HL-60/S4 (cell line): Measurements from ENCODE around the gene LCAT.

Experiments
- in situ Hi-C: fragments of 300-500 bp; cut with MboI; formaldehyde crosslinking; loops from 2 replicates; pipeline ENCODE4 v1.14.3; 2022; ENCODE audit warnings: low sequenced_read_pairs

Gene LCAT

DNA sequence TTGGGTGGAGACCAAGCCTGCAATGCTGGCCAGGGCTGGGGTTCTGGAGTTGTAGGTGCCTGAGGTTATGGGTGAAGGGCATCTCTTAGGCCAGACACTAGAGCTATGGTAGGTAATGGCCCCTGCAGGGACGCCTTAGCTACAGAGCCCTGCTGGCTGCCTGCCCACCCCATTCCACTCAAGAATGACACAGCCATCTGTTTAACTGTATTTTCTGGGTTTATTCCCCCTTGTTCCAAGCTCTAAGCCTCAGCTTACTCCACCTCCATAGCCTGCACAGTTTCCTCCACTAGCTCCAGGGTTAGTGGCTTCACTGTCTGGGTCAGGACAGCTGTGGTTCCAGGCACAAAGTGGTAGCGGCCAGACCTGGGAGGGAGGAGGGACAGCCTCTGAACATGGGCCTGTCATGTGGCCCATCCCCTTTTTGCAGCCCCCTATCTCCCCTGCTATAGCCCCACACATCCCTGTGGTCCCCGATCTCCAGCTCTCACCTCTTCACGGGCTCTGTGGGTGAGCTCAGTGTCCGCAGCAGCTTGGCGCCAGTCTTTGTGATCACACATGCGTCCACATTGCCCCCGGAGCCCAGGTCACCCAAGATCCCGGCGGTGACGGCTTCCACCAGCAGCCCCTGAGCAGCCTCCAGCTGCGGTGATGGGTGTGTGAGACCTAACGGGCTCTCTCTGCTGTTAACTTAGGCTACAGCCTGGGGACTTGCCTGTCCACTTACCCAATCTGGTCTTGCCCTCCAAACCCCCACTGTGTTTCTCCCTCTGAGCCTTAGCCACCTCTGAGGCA lies 9.4 kb downstream of the LCAT start:
- in situ Hi-C loops, result loop anchor here (10.0 kb wide), 1 partner anchor 270 kb away; the partner anchor contains the start of genes ACD, C16orf86, ENKD1 and PARD6A

DNA sequence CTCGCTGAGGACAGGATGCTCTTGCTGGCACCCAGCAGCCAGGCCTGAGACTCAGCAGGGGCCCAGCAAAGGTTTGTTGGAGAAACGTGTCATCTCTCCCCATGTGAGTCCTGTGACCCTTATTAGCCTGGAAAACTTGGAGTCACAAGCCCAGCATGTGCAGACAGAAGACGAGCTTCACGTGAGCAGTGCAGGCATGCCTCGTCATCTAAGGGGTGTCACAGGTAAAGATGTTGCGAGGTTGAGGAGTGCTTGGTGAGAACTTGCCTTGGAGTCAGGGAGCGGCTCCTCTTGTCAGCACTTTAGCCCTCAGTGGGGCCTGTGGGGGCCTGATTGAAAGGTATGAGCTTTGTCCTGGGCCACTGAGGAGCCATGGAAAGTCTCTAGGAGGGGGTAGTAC lies 10.1 kb downstream of the LCAT start:
- in situ Hi-C loops, result loop anchor here (10.0 kb wide), 1 partner anchor 269 kb away; the partner anchor contains the start of genes ACD, C16orf86, ENKD1 and PARD6A

DNA sequence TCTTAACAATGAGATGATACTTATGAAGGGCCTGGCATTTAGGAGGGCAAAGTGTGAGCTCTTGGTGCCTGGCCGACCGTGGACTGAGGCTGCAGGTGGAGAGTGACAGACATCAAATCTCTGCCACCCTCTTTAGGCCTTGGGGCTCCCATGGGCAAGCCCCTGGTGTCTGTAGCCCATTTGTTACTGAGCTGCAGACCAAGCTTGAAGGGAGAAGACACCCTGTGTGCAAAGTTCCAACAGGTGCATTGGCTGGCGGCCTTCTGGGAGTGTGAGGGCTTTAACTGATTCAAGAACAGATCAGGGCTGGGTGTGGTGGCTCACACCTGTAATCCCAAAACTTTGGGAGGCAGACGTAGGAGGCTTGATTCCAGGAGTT lies 11.5 kb downstream of the LCAT start:
- in situ Hi-C loops, result loop anchor here (10.0 kb wide), 1 partner anchor 268 kb away; the partner anchor contains the start of genes ACD, C16orf86, ENKD1 and PARD6A

DNA sequence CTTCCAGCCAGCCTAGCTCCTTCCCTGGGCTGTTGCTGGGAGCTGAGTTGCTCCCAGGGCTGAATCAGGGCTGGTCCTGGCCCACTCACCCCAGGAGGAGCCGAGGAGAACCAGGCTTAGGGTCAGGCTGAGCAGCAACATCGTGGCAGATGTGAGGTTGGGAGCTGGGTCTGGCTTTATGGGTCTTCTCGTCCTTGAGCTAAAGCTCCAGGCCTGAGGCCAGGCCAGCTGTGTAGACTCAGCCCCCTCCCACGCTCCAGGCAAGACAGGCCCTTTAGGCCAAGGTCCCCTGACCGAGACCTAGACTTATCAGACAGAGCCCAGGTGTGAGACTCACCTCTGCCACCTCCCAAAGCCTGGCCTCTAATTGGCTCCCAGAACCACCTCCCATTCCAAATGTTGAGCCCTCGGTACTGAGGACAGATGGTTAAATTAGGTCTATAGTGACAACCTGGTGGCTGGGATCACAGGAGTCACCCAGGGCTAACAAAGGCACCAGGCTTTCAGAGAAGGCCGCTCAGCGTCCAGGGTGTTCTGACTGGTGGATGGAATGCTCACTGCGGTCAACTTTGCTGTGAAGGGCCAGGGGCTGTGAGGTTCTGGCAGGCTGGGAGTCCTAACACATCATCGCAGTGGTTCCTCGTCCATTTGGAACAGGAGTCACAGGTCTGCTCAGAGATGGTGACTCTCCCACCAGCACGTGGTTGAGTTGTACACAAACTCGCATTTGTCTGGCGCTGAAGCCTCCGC lies 12.0 kb downstream of the LCAT start, which contains the start of gene CTRL:
TSS of gene CTRL (minus strand) at position 151 of the 750 bp plus-strand sequence. CDS start at position 141, 10 bp downstream.
- in situ Hi-C loops, result loop anchor here (10.0 kb wide), 1 partner anchor 267 kb away; the partner anchor contains the start of genes ACD, C16orf86, ENKD1 and PARD6A

DNA sequence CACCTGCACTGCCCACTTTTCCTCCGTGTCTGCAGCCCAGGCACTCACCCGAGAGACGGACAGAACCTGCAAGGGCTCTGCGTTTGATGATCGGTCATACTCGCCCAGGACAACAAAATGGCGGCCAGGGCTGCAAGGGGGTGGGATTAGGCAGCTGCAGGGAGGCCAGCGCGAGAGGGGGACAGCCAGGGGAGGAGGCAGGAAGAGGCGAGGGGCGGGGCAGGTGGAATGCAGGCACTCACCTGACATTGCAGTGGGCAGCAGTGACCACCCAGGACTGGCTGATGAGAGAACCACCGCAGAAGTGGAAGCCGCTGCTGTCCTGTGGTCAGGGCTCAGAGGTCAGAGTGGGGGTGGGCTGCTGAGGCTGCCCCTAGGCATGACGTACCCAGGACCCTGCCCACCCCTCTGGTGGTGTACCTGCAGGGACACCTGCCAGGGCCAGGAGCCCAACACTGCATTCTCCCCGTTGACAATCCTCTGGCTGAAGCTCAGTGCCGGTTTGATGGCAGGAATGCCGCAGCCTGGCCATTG lies 13.2 kb downstream of the LCAT start:
- in situ Hi-C loops, result loop anchor here (10.0 kb wide), 1 partner anchor 266 kb away; the partner anchor contains the start of genes ACD, C16orf86, ENKD1 and PARD6A

DNA sequence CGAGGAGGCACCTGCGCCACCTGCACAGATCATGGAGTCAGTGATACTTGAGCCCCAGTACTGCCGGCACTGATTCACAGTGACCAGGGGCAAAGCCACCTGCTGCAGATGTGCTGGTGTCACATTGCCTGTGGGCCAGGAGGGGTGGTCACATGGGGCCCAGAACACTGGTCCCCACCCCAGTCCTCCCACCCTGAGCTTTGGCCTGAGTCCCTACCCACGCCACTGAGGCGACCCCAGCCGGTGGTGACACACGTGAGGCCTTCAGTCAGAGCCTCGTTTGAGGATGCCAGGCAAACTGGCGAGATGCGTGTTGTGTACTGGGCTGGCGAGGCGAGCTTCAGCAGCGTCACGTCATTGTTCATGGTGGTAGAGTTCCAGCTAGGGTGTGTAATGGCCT lies 13.7 kb downstream of the LCAT start:
- in situ Hi-C loops, result loop anchor here (10.0 kb wide), 1 partner anchor 265 kb away; the partner anchor contains the start of genes ACD, C16orf86, ENKD1 and PARD6A

DNA sequence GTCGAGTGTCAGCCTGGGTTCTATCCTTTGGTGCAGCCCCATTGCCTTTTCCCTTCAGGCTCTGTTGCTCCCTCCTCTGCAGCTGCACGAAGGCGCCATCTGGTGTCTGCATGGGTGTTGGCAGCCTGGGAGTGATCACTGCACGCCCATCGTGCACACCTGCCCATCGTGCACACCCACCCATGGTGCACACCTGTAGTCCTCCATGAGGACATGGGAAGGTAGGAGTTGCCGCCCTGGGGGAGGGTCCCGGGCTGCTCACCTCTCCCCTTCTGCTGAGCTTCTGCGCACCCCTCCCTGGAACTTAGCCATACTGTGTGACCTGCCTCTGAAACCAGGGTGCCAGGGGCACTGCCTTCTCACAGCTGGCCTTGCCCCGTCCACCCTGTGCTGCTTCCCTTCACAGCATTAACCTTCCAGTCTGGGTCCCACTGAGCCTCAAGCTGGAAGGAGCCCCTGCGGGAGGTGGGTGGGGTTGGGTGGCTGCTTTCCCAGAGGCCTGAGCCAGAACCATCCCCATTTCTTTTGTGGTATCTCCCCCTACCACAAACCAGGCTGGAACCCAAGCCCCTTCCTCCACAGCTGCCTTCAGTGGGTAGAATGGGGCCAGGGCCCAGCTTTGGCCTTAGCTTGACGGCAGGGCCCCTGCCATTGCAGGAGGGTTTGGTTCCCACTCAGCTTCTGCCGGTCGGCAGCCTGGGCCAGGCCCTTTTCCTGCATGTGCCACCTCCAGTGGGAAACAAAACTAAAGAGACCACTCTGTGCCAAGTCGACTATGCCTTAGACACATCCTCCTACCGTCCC lies 15.2 kb downstream of the LCAT start:
- in situ Hi-C loops, result no loop called here

DNA sequence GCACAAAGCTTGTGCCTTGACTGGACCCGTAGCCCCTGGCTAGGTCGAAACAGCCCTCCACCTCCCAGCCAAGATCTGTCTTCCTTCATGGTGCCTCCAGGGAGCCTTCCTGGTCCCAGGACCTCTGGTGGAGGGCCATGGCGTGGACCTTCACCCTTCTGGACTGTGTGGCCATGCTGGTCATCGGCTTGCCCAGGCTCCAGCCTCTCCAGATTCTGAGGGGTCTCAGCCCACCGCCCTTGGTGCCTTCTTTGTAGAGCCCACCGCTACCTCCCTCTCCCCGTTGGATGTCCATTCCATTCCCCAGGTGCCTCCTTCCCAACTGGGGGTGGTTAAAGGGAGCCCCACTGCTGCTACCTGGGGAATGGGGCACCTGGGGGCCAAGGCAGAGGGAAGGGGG lies 15.8 kb downstream of the LCAT start:
- in situ Hi-C loops, result no loop called here

DNA sequence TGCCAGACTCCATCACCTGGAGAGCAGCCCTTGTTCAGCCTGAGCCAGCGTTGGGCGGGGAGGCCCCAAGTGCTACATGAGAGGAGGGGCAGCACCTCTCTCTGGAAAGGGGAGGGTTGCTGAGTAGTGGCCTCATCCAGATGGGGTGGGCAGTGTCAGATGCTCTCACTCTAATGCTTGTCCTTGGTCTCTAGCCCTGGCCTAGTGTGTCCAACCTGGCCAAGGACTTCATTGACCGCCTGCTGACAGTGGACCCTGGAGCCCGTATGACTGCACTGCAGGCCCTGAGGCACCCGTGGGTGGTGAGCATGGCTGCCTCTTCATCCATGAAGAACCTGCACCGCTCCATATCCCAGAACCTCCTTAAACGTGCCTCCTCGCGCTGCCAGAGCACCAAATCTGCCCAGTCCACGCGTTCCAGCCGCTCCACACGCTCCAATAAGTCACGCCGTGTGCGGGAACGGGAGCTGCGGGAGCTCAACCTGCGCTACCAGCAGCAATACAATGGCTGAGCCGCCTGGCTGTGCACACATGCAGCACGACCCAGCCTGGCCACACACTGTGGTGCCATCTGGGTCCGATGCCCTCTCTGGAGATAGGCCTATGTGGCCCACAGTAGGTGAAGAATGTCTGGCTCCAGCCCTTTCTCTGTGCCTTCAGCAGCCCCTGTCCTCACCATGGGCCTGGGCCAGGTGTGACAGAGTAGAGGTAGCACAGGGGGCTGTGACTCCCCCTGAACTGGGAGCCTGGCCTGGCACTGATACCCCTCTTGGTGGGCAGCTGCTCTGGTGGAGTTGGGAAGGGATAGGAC lies 16.6 kb downstream of the LCAT start:
- in situ Hi-C loops, result no loop called here

DNA sequence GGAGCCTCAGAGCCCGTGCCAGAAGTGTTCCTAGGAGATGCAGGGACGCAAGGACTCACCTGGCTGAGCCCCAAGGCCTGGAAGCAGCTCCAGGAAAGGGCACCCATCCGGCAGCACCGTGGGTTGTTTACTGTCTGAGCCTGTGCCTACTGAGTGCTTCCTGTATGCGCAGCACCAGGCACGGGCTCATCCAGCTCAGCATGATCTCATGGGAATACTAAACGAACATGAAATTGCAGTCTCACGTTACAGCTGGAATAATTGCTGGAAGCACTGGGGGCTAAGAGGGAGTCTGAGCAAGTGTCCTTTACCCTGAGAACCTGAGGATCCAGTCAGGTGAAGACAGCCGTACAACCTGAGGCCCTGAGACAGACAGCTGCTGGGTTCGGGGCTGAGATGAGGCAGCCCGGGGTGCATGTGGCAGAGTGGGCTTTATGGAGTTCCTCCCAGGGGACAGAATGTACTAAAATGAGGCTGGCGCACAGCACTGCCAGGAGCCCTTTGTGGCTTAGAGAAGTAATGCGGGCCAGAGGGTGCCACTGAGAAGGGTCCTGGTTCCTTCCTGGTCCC lies 17.7 kb downstream of the LCAT start:
- in situ Hi-C loops, result no loop called here

DNA sequence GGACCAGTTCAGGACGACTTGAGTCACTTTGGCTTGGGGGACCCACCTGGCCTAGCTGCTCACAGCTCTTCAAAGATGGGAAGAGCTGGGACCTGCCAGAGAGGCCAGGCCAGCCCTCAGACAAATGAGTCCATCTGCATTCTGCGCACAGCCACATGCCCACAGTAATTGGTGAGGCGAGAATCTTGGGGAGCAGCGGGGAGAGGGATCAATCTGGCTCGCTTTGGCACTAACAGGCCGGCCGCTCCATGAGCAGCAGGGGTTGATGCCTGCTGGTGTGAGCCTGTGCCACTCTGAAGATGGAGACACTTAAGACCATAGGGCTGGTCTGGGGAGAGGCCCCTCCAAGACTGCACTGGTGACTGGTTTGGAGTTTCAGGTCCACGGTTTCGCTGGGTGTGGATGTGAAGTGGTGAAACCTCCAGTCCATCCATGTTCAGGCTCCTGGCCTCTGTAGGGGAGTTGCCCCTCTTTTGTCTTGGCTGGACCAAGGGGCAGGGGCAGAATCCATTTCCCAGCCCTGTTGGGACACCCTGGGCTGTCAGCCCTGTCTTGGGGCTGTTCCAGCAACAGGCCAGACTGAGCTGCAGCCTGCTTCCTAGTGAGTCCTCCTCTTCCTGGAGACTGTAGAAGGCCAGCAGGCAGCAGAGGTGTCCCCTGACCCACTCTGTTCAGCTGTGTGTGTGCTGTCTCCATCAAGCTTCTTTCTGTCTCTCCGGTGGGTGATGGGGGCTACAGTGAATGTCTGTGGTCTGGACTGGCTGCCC lies 19.6 kb downstream of the LCAT start:
- in situ Hi-C loops, result no loop called here

DNA sequence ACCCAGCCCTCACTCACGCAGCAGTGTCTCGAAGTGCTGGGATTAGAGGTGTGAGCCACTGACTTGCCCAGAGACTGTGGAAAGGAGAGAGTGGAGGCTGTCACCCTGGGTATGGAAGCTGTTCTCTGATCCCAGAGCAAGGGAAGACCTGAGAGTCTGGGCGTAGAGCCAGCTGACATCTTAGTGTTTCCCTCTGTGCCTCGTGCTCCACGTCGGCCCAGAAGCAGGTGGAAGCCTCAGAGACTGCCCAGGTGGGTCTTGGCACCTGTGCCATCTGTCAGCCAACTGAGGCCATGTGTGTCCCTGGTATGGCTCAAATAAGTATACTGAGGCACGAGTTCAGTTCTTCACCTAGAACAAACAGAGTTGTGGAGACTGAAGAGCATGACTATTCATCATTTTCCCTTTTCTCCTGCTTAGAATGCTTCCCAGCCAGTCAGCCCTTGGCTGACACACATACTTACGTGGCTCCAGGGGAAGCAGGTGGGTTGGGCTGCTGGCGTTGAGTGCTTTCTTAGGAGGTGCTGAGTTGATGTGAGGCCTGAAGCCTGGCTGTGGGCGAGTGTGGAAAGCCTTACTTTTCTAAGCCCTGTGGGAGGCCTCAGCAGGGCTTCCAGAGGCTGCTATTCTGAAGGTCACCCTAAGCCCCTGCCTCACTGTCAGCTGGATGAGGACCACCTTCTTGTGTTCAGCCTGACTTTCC lies 20.4 kb downstream of the LCAT start:
- in situ Hi-C loops, result no loop called here

DNA sequence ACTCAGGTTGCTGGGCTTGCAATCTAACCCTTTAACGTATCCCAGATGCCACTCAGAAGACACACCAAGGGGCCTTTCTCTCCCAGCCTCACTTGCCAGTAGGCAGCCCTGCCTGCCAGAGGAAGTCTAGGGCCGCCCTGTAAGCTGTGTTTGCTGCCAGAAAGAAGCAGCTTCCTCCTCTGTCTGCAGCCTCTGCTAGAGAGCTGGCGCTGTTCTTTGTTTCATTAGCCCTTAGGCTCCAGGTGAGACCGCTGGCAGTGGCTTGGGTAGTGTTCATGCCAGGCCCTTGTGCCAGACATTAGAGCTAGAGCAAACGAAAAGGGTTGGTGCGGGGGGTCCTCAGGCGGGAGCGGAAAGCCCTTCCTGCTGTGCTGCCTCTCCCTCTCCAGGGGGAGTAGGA lies 21.2 kb downstream of the LCAT start:
- in situ Hi-C loops, result no loop called here

DNA sequence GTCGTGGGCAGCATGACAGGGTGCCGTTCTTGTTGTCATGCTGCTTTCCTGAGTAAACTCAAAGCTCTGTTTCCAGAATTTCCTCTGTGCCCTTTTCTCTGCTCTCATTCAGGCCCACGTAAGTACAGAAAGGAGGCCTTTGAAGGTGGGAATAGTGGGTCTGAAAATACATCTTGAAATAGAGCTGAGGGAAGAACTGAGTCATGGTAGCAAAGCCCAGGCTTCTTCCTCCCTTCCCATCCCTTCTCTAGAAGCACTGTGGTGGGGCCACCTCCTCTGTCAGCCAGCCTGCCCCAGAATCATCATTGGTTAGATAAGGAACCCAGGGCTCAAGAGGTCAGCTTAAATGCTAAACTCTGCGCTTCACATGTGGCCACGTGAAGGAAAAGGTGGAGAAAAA lies 21.7 kb downstream of the LCAT start:
- in situ Hi-C loops, result no loop called here

DNA sequence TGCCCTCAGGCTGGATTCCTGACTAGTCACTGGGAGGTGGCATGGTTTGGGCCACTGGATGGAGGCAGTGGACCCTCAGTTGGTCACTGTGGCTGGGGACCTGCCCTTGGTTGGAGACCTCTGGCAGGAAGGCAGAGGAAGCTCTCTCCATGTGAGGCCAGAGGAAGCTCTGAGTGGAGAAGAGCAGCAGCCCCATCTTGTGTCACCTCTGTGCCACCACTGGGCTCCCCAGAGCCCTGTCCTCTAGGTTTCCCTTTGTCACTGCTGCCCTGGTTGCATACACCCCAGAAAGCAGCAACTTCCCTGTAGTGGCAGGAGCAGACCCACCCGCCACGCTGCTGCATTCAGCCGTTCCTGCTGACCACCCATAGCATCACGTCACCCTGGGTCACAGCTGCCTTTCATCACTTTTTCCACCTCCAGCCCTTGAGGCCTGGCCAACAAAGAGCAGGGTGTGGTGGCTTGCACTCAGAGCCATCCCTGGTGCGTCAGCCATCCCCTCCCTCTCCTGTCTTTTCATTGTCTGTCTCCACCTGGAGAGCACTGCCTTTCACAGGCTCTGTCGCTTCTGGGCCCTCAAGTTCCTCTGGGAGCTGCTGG lies 24.2 kb downstream of the LCAT start:
- in situ Hi-C loops, result no loop called here

DNA sequence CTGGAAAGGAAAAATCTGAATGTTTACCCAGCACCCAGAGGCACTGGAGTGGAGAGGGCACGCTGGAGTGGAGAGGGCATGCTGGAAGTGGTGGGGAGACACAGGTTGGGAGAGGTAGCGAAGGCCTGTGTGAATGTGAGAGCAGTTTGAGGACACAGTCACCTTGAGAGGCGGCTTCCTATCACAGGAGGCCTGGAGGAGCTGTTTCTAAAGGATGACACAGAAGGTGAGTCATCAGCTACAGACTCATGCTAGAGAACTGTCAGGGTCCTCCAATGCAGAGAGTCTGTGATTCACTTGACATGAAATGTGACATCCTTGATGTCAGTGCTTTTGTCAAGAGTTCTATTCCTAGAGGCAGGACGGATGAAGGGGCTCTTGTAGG lies 26.1 kb downstream of the LCAT start:
- in situ Hi-C loops, result no loop called here

DNA sequence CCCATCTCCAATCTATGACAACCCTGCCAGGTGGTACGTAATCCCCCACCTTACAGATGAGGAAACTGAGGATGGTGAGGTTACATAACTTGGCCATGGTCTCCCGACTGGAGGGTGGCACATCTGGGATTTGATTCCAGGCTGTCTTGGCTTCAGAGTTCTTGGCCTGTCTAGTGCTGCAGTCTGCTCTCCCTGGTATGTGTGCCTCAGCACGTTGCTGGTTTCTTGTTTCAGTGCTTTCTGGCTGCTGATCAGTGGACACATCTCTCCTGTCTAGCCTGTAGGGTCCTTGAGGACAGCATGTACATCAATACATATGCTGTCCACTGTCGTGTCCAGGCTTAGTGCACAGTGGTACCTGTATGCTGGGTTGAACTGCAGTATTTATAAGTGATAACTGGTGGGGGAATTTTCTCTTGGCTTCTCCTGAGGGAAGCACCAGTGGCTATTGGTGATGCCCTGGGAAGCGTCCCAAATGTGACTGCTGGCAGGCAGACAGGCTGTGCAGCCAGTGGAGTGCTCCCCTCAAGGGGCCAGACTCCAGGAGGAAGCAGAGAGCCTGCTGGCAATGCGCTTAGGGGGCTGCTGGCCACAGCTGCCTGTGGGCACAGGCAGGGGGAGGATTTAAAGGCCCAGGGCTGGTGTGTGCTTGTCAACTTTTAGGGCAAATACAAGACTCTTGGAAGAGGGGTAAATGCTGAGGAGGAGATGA lies 26.6 kb downstream of the LCAT start:
- in situ Hi-C loops, result no loop called here
